Body of pancreas (tissue), 4 donors: ENCODE measurements around the gene CEP128. TPM values are rescaled to one million over a fixed set of nuclear protein-coding genes. Genes with fewer than 3 reads are reported as not detected.

Experiments
- ATAC-seq: fragments of 150-250 bp; one replicate; pipeline ENCODE4 v1.9.1; 2016
- DNase-seq, 4 donors: peaks; one replicate each; pipeline ENCODE4 v3.0.0-alpha.2; 2019
- H3K27ac ChIP-seq, 4 donors: fragments of 200-600 bp; sonication (generic); 1 replicate in 3 of 4; 2 replicates in 1 of 4; pipeline versions ENCODE4 v1.5.1 to v1.6.1; 2016 to 2019; ENCODE audit warnings: mild to moderate bottlenecking in 1 of 4, mixed read lengths in 1 of 4, moderate library complexity in 1 of 4
- H3K27me3 ChIP-seq, 2 donors: fragments of 200-600 bp; sonication (generic); one replicate each; pipeline ENCODE4 v1.6.0; 2016; ENCODE audit warnings: mild to moderate bottlenecking in 1 of 2
- H3K36me3 ChIP-seq, 2 donors: fragments of 200-600 bp; sonication (generic); replicated peaks in 1 of 2; 2 replicates each; pipeline ENCODE4 v1.5.1; 2016; ENCODE audit warnings: low read depth in 2 of 2; ENCODE audit not compliant: insufficient read depth in 1 of 2
- H3K4me1 ChIP-seq: fragments of 200-600 bp; sonication (generic); one replicate; pipeline ENCODE4 v1.6.0; 2016
- H3K4me3 ChIP-seq, 2 donors: fragments of 200-600 bp; sonication (generic); 1 replicate in 1 of 2; 2 replicates in 1 of 2; pipeline ENCODE4 v1.5.1; 2016 to 2019
- H3K9me3 ChIP-seq, 3 donors: fragments of 200-600 bp; sonication (generic); 1 replicate in 2 of 3; 2 replicates in 1 of 3; pipeline ENCODE4 v1.5.1; 2016
- POLR2A ChIP-seq, 3 donors: fragments of 450-650 bp; IDR thresholded peaks; one replicate each; pipeline ENCODE4 v1.6.1; 2016; ENCODE audit warnings: antibody characterized with exemption in 3 of 3, mild to moderate bottlenecking in 2 of 3
- WGBS, 2 donors: methylation state at CpG; one replicate each; pipeline ENCODE4 v1.1.5; 2017; 5-methylcytosine and 5-hydroxymethylcytosine counted together
- intact Hi-C: fragments of 100-400 bp; cut with DNase I; formaldehyde crosslinking; loops from one replicate; pipeline ENCODE4 v1.15.1; 2023
- total RNA-seq, 2 donors: library from RNA; depleted of rRNA; stranded (reverse); fragments of >200 nt; gene quantifications; one replicate each; pipeline ENCODE4 v1.1.0, GENCODE V29; 2016
- TF ChIP-seq, protein P1 (sequence below), 7 experiments: fragments of 450-650 bp in 4 of 7; fragments of 200-600 bp in 3 of 7; sonication (generic) in 3 of 7; IDR thresholded peaks; one replicate each; pipeline ENCODE4 v1.5.1; 2016 to 2019; ENCODE audit warnings: antibody characterized with exemption in 7 of 7

CEP128 gene
- total RNA-seq, 2 donors from 2014 or later: 7.8 to 14.5 TPM

DNA sequence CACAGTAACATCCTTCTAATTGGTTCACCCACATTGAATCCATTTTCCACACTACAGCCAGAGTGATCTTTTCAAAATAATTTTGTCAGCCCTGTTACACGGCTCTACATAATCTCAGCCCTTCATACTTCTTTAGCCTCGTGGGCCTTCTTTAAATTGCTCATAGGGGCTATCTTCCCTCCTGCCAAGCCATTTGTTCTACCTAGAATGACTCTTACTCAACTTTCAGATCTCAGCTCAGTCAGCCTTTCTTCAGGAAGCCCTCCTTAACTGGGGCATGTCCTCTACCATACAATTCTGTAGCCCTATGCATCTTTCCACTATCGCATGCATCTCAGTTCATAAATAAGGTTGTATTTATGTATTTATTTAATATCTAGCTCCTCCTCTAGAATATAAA, 39.7 kb downstream of the CEP128 start:
- WGBS, 2 donors: 87% methylated on average over 3 of the region's 3 CpGs
- DNase-seq: no peak
- Histone ChIP-seq H3K36me3 (no peaks in the 10 kb centered on the region), H3K4me3 (no peak overlapping the region), H3K27ac (no peak overlapping the region), H3K4me1 (no peaks in the 10 kb centered on the region), H3K9me3 (no peaks in the 10 kb centered on the region), H3K27me3 (no peaks in the 10 kb centered on the region)
- intact Hi-C loops: no loop called here
- no peak for TF ChIP-seq POLR2A (IDR thresholded peaks at IDR 0.05)
- TF ChIP-seq, protein P1, sequence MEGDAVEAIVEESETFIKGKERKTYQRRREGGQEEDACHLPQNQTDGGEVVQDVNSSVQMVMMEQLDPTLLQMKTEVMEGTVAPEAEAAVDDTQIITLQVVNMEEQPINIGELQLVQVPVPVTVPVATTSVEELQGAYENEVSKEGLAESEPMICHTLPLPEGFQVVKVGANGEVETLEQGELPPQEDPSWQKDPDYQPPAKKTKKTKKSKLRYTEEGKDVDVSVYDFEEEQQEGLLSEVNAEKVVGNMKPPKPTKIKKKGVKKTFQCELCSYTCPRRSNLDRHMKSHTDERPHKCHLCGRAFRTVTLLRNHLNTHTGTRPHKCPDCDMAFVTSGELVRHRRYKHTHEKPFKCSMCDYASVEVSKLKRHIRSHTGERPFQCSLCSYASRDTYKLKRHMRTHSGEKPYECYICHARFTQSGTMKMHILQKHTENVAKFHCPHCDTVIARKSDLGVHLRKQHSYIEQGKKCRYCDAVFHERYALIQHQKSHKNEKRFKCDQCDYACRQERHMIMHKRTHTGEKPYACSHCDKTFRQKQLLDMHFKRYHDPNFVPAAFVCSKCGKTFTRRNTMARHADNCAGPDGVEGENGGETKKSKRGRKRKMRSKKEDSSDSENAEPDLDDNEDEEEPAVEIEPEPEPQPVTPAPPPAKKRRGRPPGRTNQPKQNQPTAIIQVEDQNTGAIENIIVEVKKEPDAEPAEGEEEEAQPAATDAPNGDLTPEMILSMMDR (IDR thresholded peaks at IDR 0.05): no peak
- ATAC-seq: no peak

DNA sequence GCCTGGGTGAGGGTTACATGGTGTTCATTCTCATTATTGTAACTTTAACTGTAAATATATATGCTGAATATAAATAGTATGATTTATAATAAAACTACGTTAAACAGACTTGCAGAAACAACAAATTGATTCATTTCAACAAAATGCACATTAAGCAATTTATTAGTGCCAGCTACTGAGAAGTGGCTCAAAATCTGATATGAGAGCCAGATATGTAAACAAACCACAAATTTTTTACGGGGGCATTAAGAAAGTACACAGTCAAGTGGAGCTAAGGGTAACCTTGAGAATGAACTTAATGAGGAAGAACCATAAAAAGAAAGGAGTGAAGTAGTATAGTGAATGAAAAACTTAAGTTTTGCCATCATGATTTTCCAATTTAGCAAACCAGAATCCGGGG, 40.3 kb downstream of the CEP128 start:
- no peaks in the 10 kb centered on the region for H3K27me3 ChIP-seq

DNA sequence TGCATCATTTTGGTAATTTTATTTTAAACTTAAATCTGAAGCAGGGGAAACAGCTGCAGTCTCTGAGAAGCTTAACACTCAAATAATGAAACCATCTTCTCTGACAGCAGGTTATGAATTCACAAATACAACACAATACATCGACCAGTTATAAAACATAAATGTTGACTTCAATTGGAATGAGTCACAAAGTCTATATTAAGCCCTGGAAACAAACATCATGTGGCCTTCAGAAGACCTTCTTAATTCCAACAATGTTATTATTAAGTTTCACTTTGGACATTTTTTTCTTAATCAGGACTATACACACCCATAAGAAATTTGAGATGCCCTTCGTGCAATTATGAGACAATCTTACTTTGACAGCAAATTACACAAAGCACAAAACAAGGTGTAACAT, 68.9 kb downstream of the CEP128 start:
- no peak overlapping the region for H3K27ac ChIP-seq
- H3K4me1 ChIP-seq: no peaks in the 10 kb centered on the region
- H3K27me3 ChIP-seq: no peaks in the 10 kb centered on the region
- H3K4me3 ChIP-seq: no peak overlapping the region
- peaks cover 0 to 9% (median 0%) of the 10 kb centered on the region in 3 donors for H3K9me3 ChIP-seq
- no peak for TF ChIP-seq POLR2A (IDR thresholded peaks at IDR 0.05)
- TF ChIP-seq, protein P1 (IDR thresholded peaks at IDR 0.05): no peak
- WGBS, 2 donors: 65 to 77% methylated on average over 2 of the region's 2 CpGs
- ATAC-seq (no peak), DNase-seq (no peak)
- intact Hi-C loops: no loop called here
- no peaks in the 10 kb centered on the region for H3K36me3 ChIP-seq

More for the DNA sequence above, 40.3 kb downstream of the CEP128 start:
- Histone ChIP-seq H3K4me1 (no peaks in the 10 kb centered on the region), H3K36me3 (no peaks in the 10 kb centered on the region), H3K9me3 (no peaks in the 10 kb centered on the region), H3K27ac (no peak overlapping the region), H3K4me3 (no peak overlapping the region)
- DNase-seq (no peak), ATAC-seq (no peak)
- intact Hi-C loops: no loop called here
- 66 to 71% methylated on average over 3 of the region's 3 CpGs for WGBS, 2 donors
- TF ChIP-seq POLR2A (IDR thresholded peaks at IDR 0.05): no peak
- TF ChIP-seq, protein P1 (IDR thresholded peaks at IDR 0.05): no peak

DNA sequence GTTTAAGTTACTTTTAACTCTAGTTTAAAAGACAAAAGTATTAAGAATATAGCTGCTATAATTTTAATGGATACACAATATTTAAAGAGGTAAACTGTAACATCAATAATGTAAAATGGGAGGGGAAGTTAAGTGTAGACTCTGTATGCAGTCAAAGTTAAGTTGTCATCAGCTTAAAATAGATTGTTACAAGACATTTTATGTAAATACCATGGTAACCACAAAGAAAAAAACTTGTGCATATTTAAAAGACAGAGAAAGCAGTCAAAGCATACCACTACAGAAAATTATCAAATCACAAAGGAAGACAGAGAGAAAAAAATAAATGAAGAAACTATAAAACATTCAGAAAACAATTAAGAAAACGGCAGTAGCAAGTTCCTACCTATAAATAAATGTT, 73.3 kb downstream of the CEP128 start:
- intact Hi-C loops: no loop called here
- no peak overlapping the region for H3K27ac ChIP-seq
- no peaks in the 10 kb centered on the region for H3K27me3 ChIP-seq
- TF ChIP-seq, protein P1 (IDR thresholded peaks at IDR 0.05): no peak
- TF ChIP-seq POLR2A (IDR thresholded peaks at IDR 0.05): no peak
- no peaks in the 10 kb centered on the region for H3K36me3 ChIP-seq
- WGBS, 2 donors: 69 to 72% methylated on average over 1 of the region's 1 CpG
- no peak for DNase-seq
- ATAC-seq: no peak
- no peaks in the 10 kb centered on the region for H3K4me1 ChIP-seq
- H3K9me3 ChIP-seq: peaks cover 0 to 9% (median 0%) of the 10 kb centered on the region in 3 donors
- H3K4me3 ChIP-seq: no peak overlapping the region

DNA sequence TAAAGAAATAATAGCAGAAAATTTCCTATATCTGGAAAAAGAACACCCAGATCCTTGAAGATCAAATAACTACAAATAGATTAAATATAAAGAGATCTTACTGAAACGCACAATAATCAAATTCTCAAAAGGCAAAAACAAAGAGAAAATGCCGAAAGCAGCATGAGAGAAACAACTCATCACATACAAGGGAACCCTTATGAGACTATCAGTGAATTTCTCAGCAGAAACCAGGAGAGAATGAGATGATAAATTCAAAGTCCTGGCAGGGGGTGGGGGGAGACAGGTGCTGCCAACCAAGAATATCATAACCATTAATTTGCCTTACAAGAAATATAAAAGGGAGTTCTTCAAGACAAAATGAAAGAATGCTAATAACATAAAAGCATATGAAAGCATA, 73.7 kb downstream of the CEP128 start:
- Histone ChIP-seq H3K4me1 (no peaks in the 10 kb centered on the region), H3K27me3 (no peaks in the 10 kb centered on the region), H3K9me3 (peaks cover 0 to 9% (median 0%) of the 10 kb centered on the region in 3 donors), H3K36me3 (no peaks in the 10 kb centered on the region), H3K27ac (no peak overlapping the region), H3K4me3 (no peak overlapping the region)
- intact Hi-C loops: no loop called here
- TF ChIP-seq, protein P1 (IDR thresholded peaks at IDR 0.05): no peak
- TF ChIP-seq POLR2A (IDR thresholded peaks at IDR 0.05): no peak
- 83 to 91% methylated on average over 2 of the region's 2 CpGs for WGBS, 2 donors
- ATAC-seq (no peak), DNase-seq (no peak)
